Stimulated activated CD4-positive, alpha-beta T cell treated with anti-CD3 and anti-CD28 coated beads, Interleukin-4, amount 100 ng/mL, for 48 hours (primary cell): ENCODE measurements around the gene CTSW.

Source experiments
- DNase-seq, 2 donors: peaks; one replicate each; pipeline ENCODE4 v3.0.0-alpha.2; 2020; ENCODE audit warnings: low read depth in 2 of 2

CTSW gene

DNA sequence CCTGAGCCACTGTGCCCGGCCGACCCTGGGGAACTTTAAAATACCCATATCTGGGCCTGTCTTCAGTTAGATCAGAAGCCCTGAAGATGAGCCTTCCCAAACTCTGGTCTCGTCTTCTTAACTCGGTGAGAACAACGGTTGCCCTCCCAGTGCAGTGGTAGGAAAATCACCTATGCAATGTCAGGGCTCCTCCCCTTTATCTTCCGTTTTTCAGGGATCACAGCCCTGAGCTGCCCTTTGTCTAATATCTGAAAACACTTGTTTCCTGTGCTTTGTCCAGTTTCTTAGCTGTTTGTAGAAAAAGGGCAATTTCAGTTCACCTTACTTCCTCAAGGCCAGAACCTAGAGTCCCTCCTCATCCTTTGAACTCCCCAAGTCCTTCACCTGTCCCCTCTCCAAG lies 49.0 kb downstream of the CTSW start:
- DNase-seq, result no peak

DNA sequence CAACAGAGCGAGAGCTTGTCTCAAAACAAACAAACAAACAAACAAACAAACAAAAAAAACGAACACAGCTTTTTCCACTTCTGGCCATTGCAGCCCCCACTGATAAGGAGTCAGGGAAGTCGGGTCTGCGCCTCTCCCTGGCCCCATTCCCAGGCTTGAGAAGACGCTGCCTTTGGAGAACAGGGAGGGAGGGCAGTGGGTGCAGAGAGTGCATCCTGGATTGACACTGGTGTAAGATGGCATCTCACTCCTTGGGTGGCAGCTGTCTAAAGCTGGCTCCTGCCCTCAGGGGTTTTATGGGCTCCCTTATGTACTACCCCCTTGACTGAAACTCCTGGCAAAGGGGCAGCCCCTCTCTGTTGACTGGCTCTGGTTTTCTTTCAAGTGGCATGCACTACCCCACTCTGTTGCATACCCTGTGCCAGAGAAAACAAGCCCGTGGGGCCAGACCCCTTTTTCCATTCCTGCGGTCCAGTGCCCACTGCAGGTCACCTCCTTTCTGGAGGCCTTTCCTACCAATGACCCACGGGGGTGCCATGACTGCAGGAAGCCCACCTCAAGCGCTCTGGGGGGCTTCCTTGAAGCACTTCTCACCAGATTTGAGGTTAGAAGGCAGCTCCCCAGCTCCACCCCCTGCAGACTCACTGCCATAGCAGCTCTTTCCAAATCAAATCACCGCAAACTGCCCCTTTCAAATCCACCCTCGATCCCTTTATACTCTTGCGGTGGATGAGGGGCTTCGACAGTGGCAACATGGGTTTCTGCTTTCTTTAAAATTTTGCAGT lies 52.3 kb downstream of the CTSW start:
- no peak for DNase-seq

DNA sequence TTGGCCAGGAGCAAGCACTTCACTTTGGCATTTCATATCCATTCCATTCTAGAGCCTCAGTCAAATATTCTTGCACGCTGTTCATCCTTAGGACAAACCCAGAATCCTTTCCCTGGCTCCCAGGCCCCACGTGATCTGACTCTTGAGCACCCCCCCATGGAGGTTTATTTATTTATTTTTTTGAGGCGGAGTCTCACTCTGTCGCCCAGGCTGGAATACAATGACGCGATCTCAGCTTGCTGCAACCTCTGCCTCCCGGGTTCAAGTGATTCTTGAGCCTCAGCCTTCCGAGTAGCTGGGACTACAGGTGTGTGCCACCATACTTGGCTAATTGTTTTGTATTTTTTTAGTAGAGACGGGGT lies 52.9 kb downstream of the CTSW start:
- DNase-seq, result no peak
